WTC11 (cell line): Measurements from ENCODE around the gene MTUS2. TPM values are rescaled to one million over a fixed set of nuclear protein-coding genes. Genes with fewer than 3 reads are reported as not detected.

Source experiments
- ATAC-seq: fragments of 200-7000 bp; cut with Tn5 transposase; 2 replicates; pipeline ENCODE4 v1.10.0; 2021; ENCODE audit warnings: mild to moderate bottlenecking, moderate library complexity
- CTCF ChIA-PET: fragments of 300-600 bp; sonication (Branson Sonifier 250); formaldehyde crosslinking; loops from one replicate; lab custom pipeline; 2021; ENCODE audit warnings: antibody characterized with exemption; lab: Charles Lee
- POLR2A ChIA-PET: fragments of 350-600 bp; sonication (Branson Sonifier 250); formaldehyde crosslinking; loops from one replicate; lab custom pipeline; 2021; ENCODE audit warnings: antibody characterized with exemption; lab: Charles Lee
- DNase-seq: peaks from one replicate; pipeline ENCODE4 v3.0.0; 2021; ENCODE audit warnings: low spot score
- H3K27ac Mint-ChIP-seq: 2 replicates; pipeline ENCODE4 v1.8.0; 2021; ENCODE audit warnings: mixed read lengths
- H3K27me3 Mint-ChIP-seq: 2 replicates; pipeline ENCODE4 v1.8.0; 2021; ENCODE audit warnings: low read depth, mild to moderate bottlenecking, moderate library complexity, mixed read lengths
- H3K36me3 Mint-ChIP-seq: 2 replicates; pipeline ENCODE4 v1.8.0; 2021; ENCODE audit warnings: mixed read lengths
- H3K4me1 Mint-ChIP-seq: 2 replicates; pipeline ENCODE4 v1.8.0; 2022; ENCODE audit warnings: mixed read lengths
- H3K4me3 Mint-ChIP-seq: 2 replicates; pipeline ENCODE4 v1.8.0; 2021; ENCODE audit warnings: mild to moderate bottlenecking, moderate library complexity, mixed read lengths
- H3K9me3 Mint-ChIP-seq: 2 replicates; pipeline ENCODE4 v1.8.0; 2021; ENCODE audit warnings: mixed read lengths
- ARID4B ChIP-seq: sonication (generic); formaldehyde crosslinking; IDR thresholded peaks from 2 replicates; pipeline ENCODE4 v1.8.0; 2023; ENCODE audit warnings: missing genetic modification reagents, mild to moderate bottlenecking, borderline replicate concordance
- CREB1 ChIP-seq: sonication (generic); formaldehyde crosslinking; IDR thresholded peaks from 2 replicates; pipeline ENCODE4 v1.8.0; 2023; ENCODE audit warnings: mild to moderate bottlenecking, missing genetic modification reagents
- GABPB1 ChIP-seq: sonication (generic); formaldehyde crosslinking; IDR thresholded peaks from 2 replicates; pipeline ENCODE4 v1.8.1; 2023; ENCODE audit warnings: mild to moderate bottlenecking, missing genetic modification reagents
- HMGXB4 ChIP-seq: sonication (generic); formaldehyde crosslinking; IDR thresholded peaks from 2 replicates; pipeline ENCODE4 v1.8.1; 2023; ENCODE audit warnings: mild to moderate bottlenecking, moderate library complexity, missing genetic modification reagents
- JAZF1 ChIP-seq: fragments of 250-450 bp; sonication (Bioruptor Pico); IDR thresholded peaks from 2 replicates; pipeline ENCODE4 v1.9.0; 2021; ENCODE audit warnings: moderate library complexity, mild to moderate bottlenecking, inconsistent platforms
- JUN ChIP-seq: sonication (generic); formaldehyde crosslinking; IDR thresholded peaks from 2 replicates; pipeline ENCODE4 v1.8.0; 2023; ENCODE audit warnings: mild to moderate bottlenecking, missing genetic modification reagents
- KAT7 ChIP-seq: sonication (generic); formaldehyde crosslinking; IDR thresholded peaks from 2 replicates; pipeline ENCODE4 v1.8.1; 2023; ENCODE audit warnings: missing genetic modification reagents, mild to moderate bottlenecking, borderline replicate concordance
- NFE2L1 ChIP-seq: sonication (generic); formaldehyde crosslinking; IDR thresholded peaks from 2 replicates; pipeline ENCODE4 v1.8.1; 2023; ENCODE audit warnings: missing genetic modification reagents
- OVOL2 ChIP-seq: fragments of 250-450 bp; sonication (Bioruptor Pico); IDR thresholded peaks from 2 replicates; pipeline ENCODE4 v1.9.0; 2021; ENCODE audit warnings: mild to moderate bottlenecking, borderline replicate concordance
- RELA ChIP-seq: sonication (generic); formaldehyde crosslinking; IDR thresholded peaks from 2 replicates; pipeline ENCODE4 v1.8.1; 2022; ENCODE audit warnings: missing genetic modification reagents, mild to moderate bottlenecking, borderline replicate concordance
- RORB ChIP-seq: fragments of 250-450 bp; sonication (Bioruptor Pico); IDR thresholded peaks from 2 replicates; pipeline ENCODE4 v1.9.0; 2021; ENCODE audit warnings: mild to moderate bottlenecking
- TCF7 ChIP-seq: sonication (generic); formaldehyde crosslinking; IDR thresholded peaks from 2 replicates; pipeline ENCODE4 v1.8.0; 2022; ENCODE audit warnings: mild to moderate bottlenecking, low read depth, missing genetic modification reagents, moderate library complexity
- TEAD1 ChIP-seq: sonication (generic); formaldehyde crosslinking; IDR thresholded peaks from 2 replicates; pipeline ENCODE4 v1.8.0; 2022; ENCODE audit warnings: mild to moderate bottlenecking, missing genetic modification reagents
- USF2 ChIP-seq: sonication (generic); formaldehyde crosslinking; IDR thresholded peaks from 2 replicates; pipeline ENCODE4 v1.8.1; 2023; ENCODE audit warnings: mild to moderate bottlenecking, missing genetic modification reagents, moderate library complexity
- ZNF138 ChIP-seq: sonication (generic); formaldehyde crosslinking; conservative IDR thresholded peaks from 2 replicates; pipeline ENCODE4 v1.8.1; 2022; ENCODE audit warnings: mild to moderate bottlenecking, moderate library complexity, missing genetic modification reagents
- ZNF416 ChIP-seq: fragments of 250-450 bp; sonication (Bioruptor Pico); IDR thresholded peaks from 2 replicates; pipeline ENCODE4 v1.9.0; 2021; ENCODE audit warnings: mild to moderate bottlenecking, inconsistent platforms
- total RNA-seq: library from RNA; stranded (reverse); gene quantifications from 3 replicates; pipeline ENCODE4 v1.2.3, GENCODE V29; 2021
- TF ChIP-seq, protein P1 (sequence below): fragments of 250-450 bp; sonication (Bioruptor Pico); IDR thresholded peaks from 2 replicates; pipeline ENCODE4 v1.9.0; 2021; ENCODE audit warnings: moderate library complexity, mild to moderate bottlenecking, inconsistent platforms, borderline replicate concordance
- TF ChIP-seq, protein P2 (sequence below): sonication (generic); formaldehyde crosslinking; IDR thresholded peaks from 2 replicates; pipeline ENCODE4 v1.8.0; 2022; ENCODE audit warnings: mild to moderate bottlenecking, missing genetic modification reagents
- TF ChIP-seq, protein P3 (sequence below): sonication (generic); formaldehyde crosslinking; IDR thresholded peaks from 2 replicates; pipeline ENCODE4 v1.8.1; 2023; ENCODE audit warnings: mild to moderate bottlenecking, missing genetic modification reagents, borderline replicate concordance

MTUS2 gene
- total RNA-seq, 1 experiment from 2014 or later: 0.22 TPM

GRCh38 chr13:29540799-29541198 lies 720.7 kb downstream of the MTUS2 start:
- peaks cover 19% of the 10 kb centered on the region for H3K36me3 Mint-ChIP-seq
- CTCF ChIA-PET: interaction anchor here (1.0 to 1.1 kb wide), 2 partner anchors 33 to 167 kb away, joined by 3 to 4 read pairs; no protein-coding TSS in a partner anchor
- POLR2A ChIA-PET: no interaction called here
- peaks cover 52% of the 10 kb centered on the region for H3K4me1 Mint-ChIP-seq
- H3K4me3 Mint-ChIP-seq: no peak overlapping the region
- H3K27me3 Mint-ChIP-seq: no peaks in the 10 kb centered on the region
- DNase-seq (no peak), ATAC-seq (no peak)
- no peaks in the 10 kb centered on the region for H3K9me3 Mint-ChIP-seq
- TF ChIP-seq, protein P1, sequence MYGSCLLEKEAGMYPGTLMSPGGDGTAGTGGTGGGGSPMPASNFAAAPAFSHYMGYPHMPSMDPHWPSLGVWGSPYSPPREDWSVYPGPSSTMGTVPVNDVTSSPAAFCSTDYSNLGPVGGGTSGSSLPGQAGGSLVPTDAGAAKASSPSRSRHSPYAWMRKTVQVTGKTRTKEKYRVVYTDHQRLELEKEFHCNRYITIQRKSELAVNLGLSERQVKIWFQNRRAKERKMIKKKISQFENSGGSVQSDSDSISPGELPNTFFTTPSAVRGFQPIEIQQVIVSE (CRISPR knock-in tag): no peak
- TF ChIP-seq ZNF416 (CRISPR knock-in tag) (no peak), JUN (no peak), ZNF138 (no peak), RELA (CRISPR knock-in tag) (no peak), GABPB1 (no peak), CREB1 (CRISPR knock-in tag) (no peak), OVOL2 (CRISPR knock-in tag) (no peak), HMGXB4 (CRISPR knock-in tag) (no peak), USF2 (CRISPR knock-in tag) (no peak), TEAD1 (no peak), KAT7 (CRISPR knock-in tag) (no peak), NFE2L1 (no peak)
- TF ChIP-seq, protein P2, sequence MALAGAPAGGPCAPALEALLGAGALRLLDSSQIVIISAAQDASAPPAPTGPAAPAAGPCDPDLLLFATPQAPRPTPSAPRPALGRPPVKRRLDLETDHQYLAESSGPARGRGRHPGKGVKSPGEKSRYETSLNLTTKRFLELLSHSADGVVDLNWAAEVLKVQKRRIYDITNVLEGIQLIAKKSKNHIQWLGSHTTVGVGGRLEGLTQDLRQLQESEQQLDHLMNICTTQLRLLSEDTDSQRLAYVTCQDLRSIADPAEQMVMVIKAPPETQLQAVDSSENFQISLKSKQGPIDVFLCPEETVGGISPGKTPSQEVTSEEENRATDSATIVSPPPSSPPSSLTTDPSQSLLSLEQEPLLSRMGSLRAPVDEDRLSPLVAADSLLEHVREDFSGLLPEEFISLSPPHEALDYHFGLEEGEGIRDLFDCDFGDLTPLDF (CRISPR knock-in tag): no peak
- H3K27ac Mint-ChIP-seq: peak overlapping the region; percentile 85

DNA sequence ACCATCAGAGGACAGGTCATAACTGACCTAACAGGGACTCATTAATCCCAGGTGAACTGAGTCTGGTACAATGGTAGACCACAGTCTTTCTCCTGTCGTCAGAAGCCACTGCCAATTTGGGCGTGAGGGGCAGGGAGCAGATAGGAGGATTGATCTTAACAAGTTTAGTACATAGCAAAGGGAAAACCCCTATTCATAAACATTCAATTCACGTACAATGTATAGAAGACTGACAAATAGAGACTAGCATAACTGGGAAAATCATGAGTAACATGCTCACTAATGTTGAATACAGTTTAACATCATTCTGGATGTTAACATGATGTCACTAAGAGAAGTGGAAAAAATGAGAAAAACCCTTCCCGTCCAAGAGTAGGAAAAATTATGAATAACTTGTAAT lies 721.3 kb downstream of the MTUS2 start:
- POLR2A ChIA-PET: no interaction called here
- H3K9me3 Mint-ChIP-seq: no peaks in the 10 kb centered on the region
- CTCF ChIA-PET: no interaction called here
- H3K27ac Mint-ChIP-seq: peak overlapping the region; percentile 85; the same call in 1 of the 2 replicates
- H3K36me3 Mint-ChIP-seq: peaks cover 17% of the 10 kb centered on the region
- H3K27me3 Mint-ChIP-seq: no peaks in the 10 kb centered on the region
- DNase-seq (no peak), ATAC-seq (no peak)
- H3K4me3 Mint-ChIP-seq: no peak overlapping the region
- H3K4me1 Mint-ChIP-seq: peaks cover 58% of the 10 kb centered on the region
- TF ChIP-seq TCF7 (CRISPR knock-in tag) (no peak), JAZF1 (CRISPR knock-in tag) (no peak), ARID4B (no peak), RORB (CRISPR knock-in tag) (no peak)
- TF ChIP-seq, protein P1 (CRISPR knock-in tag): no peak
- TF ChIP-seq, protein P3, sequence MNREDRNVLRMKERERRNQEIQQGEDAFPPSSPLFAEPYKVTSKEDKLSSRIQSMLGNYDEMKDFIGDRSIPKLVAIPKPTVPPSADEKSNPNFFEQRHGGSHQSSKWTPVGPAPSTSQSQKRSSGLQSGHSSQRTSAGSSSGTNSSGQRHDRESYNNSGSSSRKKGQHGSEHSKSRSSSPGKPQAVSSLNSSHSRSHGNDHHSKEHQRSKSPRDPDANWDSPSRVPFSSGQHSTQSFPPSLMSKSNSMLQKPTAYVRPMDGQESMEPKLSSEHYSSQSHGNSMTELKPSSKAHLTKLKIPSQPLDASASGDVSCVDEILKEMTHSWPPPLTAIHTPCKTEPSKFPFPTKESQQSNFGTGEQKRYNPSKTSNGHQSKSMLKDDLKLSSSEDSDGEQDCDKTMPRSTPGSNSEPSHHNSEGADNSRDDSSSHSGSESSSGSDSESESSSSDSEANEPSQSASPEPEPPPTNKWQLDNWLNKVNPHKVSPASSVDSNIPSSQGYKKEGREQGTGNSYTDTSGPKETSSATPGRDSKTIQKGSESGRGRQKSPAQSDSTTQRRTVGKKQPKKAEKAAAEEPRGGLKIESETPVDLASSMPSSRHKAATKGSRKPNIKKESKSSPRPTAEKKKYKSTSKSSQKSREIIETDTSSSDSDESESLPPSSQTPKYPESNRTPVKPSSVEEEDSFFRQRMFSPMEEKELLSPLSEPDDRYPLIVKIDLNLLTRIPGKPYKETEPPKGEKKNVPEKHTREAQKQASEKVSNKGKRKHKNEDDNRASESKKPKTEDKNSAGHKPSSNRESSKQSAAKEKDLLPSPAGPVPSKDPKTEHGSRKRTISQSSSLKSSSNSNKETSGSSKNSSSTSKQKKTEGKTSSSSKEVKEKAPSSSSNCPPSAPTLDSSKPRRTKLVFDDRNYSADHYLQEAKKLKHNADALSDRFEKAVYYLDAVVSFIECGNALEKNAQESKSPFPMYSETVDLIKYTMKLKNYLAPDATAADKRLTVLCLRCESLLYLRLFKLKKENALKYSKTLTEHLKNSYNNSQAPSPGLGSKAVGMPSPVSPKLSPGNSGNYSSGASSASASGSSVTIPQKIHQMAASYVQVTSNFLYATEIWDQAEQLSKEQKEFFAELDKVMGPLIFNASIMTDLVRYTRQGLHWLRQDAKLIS (CRISPR knock-in tag): no peak
